HG02943 (cell line): Measurements from ENCODE around the gene EMD.
A peak's percentile ranks its signal among the peaks of the same experiment; 100 is the strongest.
"Not testable (repeated sequence)": the region's sequence is repeated elsewhere in the genome, so short reads cannot be mapped to it uniquely, and the experiment has no call there.

Experiments used
- ATAC-seq: cut with Tn5 transposase; IDR thresholded peaks from one replicate; pipeline ENCODE4 v1.9.1; 2021; ENCODE audit warnings: mild to moderate bottlenecking, low read depth, moderate library complexity; ENCODE audit not compliant: unreplicated experiment

The EMD gene

GRCh38 chrX:154389812-154390747 is 11.0 kb downstream of the EMD start:
- ATAC-seq, result peak; percentile 62

DNA sequence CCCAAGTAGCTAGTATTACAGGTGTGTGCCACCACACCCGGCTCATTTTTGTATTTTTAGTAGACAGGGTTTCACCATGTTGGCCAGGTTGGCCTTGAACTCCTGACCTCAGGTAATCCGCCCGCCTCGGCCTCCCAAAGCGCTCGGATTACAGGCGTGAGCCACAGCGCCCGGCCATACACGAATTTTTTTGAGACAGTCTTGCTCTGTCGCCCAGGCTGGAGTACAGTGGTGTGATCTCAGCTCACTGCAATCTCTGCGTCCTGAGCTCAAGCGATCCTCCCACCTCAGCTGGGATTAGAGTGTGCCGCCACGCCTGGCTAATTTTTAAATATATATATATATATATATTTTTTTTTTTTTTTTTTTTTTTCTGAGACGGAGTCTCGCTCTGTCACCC is 17.3 kb downstream of the EMD start:
- ATAC-seq, result not testable (repeated sequence)

- ATAC-seq, result peak; percentile 68
These were observed 18.1 kb downstream of the EMD start for GRCh38 chrX:154396973-154397887.

GRCh38 chrX:154397888-154398667 is 19.0 kb downstream of the EMD start, which contains the start of gene RPL10:
Gene RPL10, plus strand, starts transcription at chrX:154398377. Its CDS starts 143 bp downstream, at chrX:154398520.
- peak; percentile 58 for ATAC-seq

- ATAC-seq, result no peak
These were observed 19.8 kb downstream of the EMD start for GRCh38 chrX:154398668-154399526.

GRCh38 chrX:154399527-154400368 is 20.7 kb downstream of the EMD start:
- ATAC-seq, result no peak

- ATAC-seq, result not testable (repeated sequence)
These were observed 21.3 kb downstream of the EMD start for GRCh38 chrX:154400369-154400817.

- no peak for ATAC-seq
These were observed 22.1 kb downstream of the EMD start for GRCh38 chrX:154401045-154401799.

DNA sequence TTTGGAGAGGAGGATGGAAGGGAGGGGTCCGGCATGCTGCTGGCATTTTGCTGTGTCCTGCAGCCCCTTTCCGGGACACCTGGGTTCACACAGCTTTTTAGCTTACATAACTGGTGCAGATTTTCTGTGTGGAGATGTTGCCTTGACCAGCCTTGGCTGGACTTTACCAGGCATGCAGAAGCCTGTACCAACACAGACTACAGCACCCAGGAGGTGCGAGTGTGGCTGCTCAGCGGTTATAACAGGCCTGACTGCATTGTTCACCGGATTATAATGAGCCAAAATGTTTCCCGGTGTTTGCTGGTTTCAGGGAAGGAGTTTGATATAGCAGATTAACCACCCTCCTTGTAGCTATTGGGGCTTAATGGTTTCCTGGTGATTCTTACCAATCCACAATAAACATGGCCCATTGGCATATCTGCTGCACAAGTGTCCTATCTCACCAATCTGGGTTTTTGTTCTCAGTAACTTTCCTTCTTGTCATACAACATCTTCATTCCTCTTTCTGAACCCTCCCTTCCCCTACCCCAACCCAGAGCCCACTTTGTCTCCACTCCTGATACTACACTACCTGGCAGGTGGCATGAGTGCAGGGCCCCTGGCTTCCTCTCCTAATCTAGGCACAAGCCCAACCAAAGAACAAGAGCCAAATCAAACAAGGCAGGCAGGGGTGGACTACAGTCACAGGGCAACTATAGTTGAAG is 23.0 kb downstream of the EMD start:
- ATAC-seq, result no peak

DNA sequence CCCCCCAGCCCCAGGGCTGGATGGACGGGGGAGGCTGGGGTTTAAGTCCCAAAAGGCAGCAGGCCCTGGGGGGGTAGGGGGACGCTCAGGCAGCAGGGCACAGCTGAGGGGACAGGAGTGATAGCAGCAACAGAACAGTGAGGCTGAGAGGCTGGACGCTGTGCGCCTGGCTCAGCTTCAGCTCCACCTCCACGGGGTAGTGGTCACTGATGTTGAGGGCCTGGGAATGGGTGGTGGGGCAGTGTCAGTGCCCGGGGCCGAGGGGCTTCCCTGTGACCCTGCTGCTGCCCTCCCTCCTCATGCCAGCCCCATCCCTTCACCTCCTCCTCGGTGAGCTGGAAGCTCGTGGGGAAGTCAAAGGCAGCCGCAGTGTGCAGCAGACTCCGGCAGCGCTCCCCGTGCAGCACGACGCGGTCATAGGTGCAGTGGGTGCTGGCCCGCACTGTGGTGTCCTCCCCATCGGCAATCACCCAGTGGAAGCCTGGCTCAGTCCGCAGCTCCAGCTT is 23.6 kb downstream of the EMD start:
- no peak for ATAC-seq

- no peak for ATAC-seq
These were observed 24.1 kb downstream of the EMD start for GRCh38 chrX:154403192-154403591.

- ATAC-seq, result no peak
These were observed 24.8 kb downstream of the EMD start for GRCh38 chrX:154403858-154404257.

DNA sequence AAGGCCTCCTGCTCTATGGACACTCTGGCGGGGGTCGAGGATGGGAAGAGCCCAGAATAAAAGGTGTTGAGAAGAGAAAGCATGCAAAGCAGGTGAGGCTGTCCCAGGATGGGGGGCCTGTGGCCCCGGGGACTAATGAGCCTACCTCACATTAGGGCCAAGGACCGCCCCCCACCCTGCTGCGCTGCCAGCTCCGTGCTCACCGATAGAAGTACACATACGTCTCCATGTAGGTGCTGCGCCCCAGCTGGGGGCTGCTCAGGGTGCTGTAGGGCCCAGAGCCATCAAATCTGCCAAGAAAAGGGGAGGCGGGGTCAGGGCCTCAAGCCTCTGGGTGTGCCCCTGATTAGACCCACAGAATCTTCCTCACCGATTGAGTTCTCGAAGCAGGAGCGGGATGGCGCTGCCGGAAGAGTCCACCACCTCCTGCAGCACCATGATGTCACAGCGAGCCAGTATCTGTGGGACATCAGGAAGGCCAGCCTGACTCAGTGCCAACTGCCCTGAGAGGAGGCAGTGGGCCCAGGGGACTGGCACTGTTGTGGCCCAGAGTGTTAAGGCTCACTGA is 25.6 kb downstream of the EMD start:
- ATAC-seq, result no peak

- ATAC-seq, result no peak
These were observed 29.6 kb downstream of the EMD start for GRCh38 chrX:154408659-154409221.

- ATAC-seq, result no peak
These were observed 30.3 kb downstream of the EMD start, which contains the start of gene DNASE1L1 for GRCh38 chrX:154409222-154409871. Gene DNASE1L1, minus strand, starts transcription at chrX:154409254. Its CDS starts 3,686 bp downstream, at chrX:154405568.

GRCh38 chrX:154411981-154412340 is 32.9 kb downstream of the EMD start:
- ATAC-seq, result peak; percentile 53
